ENCODE results near the gene JAZF1. TPM values are rescaled to one million over a fixed set of nuclear protein-coding genes. Genes with fewer than 3 reads are reported as not detected.
A peak's percentile ranks its signal among the peaks of the same experiment; 100 is the strongest.

Gene JAZF1
- total RNA-seq, 1 donor from 2014 or later = 23.2 TPM

DNA sequence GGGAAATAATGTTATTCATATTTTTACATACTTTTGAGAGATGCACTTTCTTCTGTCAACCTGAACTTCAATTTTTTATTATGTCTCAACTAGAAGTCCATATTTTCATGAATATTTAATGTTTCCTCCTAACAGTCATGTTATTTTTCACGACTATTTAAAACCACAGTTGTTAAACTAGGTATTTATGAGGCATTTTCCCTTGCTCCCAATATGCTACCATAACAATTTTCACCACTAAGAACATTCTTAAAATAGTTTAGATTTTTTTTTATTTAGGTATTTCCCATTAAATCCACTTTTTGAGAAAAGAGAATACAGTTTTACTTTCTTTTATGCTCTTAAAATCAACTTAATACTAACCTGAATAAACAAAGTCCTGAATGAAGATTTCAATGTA lies 89.4 kb downstream of the JAZF1 start:
- intact Hi-C loops (cut with micrococcal nuclease) = no loop called here
- ATAC-seq (no peak), DNase-seq (no peak)

DNA sequence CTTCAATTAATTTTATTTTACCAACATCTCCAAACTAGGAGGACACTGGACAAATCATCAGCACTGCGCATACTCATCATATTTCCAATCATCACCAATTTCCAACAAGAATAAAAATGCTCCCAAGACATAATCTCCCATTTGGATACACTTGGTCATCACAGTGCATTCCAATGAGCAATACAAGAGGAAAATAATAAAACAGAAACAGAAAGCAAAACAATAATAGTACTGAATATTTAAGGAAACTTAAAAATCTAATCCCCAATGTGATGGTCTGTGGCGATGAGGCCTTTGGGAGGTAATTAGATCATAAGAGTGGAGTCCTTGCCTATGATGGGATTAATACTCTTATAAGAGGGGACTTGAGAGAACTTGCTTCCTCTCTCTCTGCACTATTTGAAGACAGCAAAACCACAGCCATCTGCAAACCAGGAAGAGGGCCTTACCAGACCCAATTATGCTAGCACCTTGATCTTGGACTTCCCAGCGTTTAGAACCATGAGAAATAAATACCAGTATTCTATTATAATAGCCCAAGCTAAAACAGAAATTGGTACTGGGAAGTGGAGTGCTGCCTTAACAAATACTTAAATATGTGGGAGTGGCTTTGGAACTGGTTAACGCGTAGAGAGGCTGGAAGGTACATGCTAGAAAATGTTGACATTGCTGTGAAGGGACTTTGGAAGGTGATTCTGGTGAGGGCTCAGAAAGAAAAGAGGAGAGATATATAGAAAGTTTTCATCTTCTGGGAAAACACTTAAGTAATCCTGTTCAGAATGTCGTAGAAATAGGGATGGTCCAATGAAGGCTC lies 91.5 kb downstream of the JAZF1 start:
- intact Hi-C loops (cut with micrococcal nuclease) = no loop called here
- DNase-seq = no peak
- no peak for ATAC-seq

DNA sequence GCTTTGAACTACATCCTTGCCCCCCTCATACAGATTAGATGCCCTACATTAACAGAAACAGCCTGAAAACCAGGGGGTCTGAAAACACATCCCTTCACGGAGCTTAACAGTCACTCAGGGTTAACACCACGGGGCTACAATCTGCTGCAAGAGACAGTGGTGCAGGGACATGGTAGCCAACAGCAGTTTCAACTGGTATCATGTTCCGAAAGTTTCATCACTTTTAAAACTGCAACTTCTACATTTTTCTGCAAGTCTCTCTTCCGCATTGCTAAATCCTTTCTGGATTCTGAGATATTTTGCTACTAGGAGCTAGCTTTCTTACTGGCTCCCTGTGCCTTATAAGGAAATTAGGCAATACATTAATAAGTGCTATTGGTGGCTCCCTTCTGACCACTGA lies 92.6 kb downstream of the JAZF1 start:
- intact Hi-C loops (cut with micrococcal nuclease) = no loop called here
- no peak for DNase-seq

DNA sequence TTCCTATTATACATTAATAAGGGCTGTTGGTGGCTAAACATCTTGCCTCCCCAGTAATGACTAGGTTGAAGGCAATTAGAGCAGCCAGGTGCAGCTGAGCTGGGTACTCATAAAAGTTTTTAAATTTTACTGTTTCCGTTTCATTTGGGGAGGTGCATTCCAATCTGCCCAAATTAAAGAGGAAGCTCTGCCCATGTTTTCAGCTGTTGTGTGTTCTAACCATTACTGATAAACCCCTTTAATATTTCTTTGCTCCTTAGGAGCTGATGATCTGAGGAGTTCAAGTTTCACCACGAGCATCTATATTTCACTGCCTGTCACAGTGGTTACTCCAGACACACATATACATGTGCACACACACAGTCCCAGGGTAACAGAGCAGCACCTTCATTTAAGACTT lies 94.4 kb downstream of the JAZF1 start:
- DNase-seq (no peak), ATAC-seq (no peak)
- intact Hi-C loops (cut with micrococcal nuclease) = no loop called here

More for the DNA sequence above, 92.6 kb downstream of the JAZF1 start:
- peak; percentile 43 for ATAC-seq

DNA sequence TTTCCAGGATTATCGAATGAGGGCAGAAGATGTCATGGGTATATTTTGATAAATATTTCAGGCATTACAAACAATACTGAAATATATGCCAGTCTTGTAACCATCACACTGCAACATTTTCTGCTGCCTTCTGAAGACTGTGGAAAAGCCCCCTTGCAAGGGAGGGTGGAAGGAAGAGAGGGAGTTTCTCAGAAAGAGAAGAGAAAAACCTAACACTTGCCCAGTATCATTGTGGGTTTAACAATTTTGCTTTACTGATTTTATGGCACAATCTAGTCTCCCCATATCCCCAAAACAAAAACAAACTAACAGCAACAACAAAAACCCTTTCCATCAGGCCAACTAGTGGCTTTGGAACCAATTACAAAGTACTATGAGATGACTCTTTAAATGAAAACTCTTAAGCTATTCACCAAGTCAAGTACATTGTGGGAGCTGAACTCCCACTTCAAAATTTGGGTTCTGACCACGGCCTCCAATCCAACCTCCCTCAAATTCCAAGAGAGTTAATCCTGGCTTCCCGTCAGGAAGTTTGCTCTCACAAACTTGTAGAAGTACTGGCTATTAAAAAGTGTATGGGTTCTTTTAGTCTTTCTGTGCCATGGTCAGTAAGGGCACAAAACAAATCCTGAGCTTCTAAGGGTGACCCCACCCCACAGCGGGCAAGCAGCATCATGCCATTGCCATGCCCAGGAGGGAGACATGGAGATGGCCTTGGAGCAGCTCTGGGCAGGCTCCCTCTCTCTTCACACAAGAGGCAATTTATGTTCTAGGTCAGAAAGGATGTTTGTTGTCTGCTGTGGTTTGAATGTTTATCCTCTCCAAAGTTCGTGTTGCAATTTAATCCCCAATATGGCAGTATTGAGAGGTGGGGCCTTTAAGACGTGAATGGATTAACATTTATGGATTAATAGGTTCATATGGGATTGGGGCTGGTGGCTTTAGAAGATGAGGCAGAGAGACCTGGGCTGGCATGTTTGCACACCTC lies 96.3 kb downstream of the JAZF1 start:
- DNase-seq (no peak), ATAC-seq (no peak)
- intact Hi-C loops (cut with micrococcal nuclease) = no loop called here

DNA sequence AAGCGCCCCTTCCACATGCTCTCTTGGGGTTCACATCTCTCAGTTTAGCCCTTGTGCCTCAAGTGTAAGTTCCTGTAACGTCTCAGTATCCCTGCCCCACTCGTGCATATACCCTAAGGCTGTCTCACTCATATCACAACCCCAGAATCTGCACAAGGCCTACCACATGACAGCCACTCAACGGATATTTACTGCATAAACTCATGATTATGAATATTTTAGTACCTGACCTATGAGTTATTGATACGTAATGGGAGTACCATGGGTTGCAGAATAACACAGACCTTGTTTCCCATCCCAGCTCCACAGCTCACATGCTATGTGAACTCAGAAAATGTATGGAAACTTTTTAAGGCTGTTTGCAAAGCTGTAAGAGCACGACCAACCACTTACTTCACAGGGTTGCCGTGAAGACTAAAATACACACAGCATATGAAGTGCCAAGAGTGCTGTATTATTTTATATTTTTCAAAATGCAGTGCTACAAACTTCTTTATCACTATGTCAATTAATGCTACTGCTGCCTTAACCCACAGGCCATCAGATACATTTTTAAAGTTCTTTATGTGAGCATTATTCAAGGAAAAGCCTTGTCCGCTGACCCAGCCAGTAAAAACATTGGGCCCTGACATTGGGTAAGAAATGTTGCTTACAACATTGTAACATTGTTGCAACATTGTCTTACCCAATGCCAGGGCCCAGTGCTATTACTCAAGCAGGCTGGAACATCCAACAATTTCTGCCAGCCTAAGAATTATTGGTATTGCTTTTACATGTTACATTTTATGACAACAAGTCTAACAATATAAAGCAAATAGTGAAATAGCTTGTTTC lies 97.2 kb downstream of the JAZF1 start:
- intact Hi-C loops (cut with micrococcal nuclease) = no loop called here
- ATAC-seq (peak; percentile 43), DNase-seq (no peak)

DNA sequence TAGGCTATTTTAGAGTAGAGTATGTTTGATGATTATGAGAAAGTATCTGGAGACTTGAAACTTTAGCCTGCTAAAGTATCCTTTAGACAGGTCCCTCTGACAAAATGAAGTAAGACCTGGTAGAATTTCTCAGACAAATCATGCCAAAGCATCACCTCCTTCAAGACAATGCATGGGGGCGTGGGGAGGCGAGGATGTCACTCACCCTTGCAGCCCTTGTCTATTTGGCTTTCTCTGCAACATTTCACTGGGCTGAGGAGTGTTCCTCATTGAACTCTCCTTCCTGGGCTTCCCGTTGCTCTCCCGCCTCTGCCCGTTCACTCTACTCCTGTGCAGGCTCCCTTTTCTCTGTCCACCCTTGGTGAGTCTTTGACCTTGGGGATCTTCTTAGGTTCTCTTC lies 98.5 kb downstream of the JAZF1 start:
- intact Hi-C loops (cut with micrococcal nuclease) = no loop called here
- DNase-seq = no peak
- no peak for ATAC-seq

DNA sequence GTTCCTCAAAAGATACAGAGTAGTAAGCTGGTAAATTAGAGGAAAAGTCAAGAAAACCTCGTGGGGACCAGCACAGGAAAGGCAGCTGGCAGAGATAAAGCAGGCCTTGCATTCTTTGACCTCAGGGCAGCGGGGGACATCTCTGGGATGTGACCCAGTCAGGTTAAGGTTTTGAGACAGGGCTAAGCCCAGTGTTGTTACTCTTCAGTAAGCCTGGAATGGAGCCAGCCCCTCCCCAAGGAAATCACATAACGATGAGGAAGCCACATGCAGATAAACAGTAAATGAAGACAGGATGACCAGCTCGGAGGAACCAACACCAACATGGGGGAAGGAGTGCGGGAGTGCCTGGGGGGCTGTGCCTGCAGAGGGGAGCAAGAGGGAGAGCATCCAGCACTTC lies 99.6 kb downstream of the JAZF1 start:
- ATAC-seq (peak; percentile 18), DNase-seq (peak; percentile 37)
- intact Hi-C loops (cut with micrococcal nuclease) = no loop called here

DNA sequence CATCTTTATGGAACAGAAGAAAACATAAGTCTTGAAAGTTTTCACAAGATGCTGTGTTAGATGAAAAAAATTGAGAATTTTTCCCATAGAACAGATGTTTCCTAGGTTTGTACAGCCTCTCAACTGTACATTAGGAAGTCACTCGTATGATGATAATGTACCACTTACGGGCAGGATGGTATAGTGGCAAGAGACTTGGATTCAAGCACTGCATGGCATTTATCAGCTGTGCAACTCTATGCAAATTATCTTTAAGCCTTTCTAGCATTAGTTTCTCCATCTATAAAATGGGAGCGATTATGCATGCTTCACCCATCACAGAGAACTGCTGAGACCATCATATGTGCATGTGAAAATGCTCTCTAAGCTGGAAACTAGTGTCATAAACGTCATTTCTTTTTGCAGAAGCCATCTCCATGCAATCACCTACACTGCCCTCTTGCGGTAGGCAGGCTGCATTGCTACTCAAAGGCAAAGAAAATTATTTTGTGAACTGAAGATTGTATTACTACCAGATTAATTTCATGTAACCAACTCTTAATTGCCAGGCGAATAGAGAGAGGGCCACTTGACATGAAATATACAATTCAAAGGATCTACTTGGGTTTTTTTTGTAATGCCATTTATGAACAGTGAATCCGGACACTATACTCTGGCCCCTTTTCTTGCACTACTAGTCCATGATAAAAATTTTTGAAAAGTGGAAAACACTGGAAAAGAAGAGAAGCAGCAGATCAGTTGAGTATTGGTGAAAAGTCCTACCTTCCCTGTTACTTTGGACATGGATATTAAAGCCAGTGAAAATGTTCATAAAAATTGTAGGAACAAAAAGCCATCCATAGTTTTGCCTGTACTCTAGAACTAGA lies 102.3 kb downstream of the JAZF1 start:
- peak; percentile 46 for ATAC-seq
- intact Hi-C loops (cut with micrococcal nuclease) = no loop called here
- peak; percentile 39 for DNase-seq

DNA sequence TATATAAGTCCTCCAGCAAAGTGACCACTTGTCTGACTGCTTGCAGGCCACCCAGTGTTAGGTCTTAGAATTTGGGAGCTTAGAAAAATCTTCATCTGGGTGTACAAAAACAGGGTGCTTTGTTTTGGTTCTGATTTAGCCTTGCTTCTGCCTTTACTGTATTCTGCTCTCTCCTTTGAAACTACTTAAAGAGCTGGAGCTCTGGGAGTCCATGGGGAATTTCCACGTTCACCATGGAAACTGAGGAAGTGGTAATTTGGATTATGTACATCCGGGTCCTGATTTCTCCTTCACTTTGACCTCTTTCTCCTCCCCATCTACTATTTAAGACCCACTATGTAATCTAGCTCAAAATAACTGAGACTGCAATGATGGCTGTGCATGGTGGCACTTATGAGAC lies 103.0 kb downstream of the JAZF1 start:
- DNase-seq (no peak), ATAC-seq (no peak)
- intact Hi-C loops (cut with micrococcal nuclease) = no loop called here

DNA sequence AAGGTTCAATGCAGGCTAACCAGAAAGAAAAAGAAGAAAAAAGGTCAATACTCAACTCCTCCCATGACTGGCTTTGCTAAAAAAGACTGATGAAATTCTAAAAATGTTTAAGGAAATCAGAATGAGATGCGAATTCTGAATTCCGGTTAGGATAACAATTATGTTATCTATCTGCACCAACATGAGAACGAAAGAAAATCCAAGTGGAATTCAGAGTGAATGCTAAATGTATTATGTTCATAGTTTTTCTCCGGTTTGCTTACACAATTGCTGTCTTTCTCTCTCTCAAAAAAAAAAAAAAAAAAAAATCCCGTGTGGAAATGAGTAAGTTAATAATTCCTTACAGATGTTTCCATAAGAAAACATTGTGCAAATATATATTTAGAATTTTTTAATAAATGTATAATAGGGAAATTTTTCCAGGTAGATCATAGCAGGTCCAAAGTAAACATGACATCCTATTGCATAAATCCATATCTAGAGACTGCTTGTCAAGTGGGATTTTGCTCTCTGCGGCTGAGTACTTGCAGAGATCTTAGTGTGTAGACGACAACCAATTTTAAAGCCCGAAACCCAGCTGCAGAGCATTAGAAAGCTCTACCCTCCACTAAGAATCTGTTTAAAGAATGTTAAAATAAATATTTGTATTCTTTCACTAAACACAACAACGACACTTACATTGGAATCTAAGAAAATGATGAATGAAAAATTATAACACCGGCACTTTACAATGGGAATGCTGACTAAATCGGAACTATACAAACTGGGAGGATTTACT lies 104.0 kb downstream of the JAZF1 start:
- DNase-seq = no peak
- ATAC-seq = no peak
- intact Hi-C loops (cut with micrococcal nuclease) = no loop called here

DNA sequence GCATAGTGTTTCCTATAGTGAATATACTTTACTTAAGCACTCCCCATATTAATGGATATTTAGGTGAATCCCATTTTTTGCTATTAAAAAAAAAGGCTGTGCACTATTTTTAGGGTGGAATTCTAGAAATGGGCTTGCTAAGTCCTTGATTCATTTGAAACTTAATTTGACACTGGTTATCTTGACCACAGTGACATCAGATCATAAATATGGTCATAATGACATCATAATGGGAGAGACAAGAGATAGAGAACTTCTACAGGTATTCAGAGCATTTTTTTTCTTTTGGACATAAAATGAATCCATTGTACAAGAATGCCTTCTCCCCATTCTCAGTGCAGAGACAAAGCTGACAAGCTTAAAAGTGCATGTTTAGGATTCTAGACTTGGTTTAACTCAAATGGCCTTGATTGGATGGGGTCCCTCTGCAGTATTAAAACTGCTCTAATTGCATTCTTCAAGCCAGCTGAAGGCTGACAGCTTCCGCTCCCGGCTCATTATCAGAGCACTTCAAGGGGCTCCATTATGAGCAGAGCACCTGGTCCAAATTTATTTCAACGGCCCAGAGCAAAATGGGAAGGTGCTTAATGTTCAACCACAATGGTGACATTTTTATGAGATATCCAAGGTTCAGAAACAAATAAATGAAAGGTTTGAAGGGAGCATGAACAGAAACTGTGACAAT lies 104.8 kb downstream of the JAZF1 start:
- DNase-seq = no peak
- peak; percentile 40 for ATAC-seq
- intact Hi-C loops (cut with micrococcal nuclease) = no loop called here

DNA sequence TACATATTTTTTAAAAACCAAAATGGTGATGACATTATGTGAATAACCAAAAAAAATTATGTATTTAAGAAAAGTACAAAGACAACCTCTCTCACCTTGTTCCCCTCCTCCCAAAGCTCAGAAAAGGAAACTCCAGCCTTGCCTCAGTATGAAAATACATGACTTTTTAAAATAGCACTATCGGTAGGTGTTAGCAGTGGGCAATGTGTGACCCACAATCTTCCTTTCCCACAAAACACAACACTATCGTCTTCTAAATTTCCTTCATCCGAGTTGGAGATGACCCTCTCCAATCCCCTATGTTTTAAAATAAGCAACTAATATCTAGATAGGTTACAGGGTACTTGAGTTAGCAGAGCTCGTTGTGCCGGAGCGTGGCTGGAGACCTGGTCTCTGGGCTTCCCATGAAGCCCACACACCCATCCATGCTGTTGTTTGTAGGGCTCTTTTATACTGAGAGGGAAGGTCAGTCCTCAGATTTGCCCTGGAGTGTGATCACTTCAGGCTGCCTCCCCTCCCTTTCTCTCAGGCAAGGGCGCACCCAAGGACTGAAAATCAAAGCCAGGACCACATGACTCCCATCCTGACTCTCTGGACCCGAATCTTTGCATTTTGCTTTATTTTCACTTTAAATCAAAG lies 107.6 kb downstream of the JAZF1 start:
- intact Hi-C loops (cut with micrococcal nuclease) = no loop called here
- DNase-seq = no peak
- no peak for ATAC-seq

DNA sequence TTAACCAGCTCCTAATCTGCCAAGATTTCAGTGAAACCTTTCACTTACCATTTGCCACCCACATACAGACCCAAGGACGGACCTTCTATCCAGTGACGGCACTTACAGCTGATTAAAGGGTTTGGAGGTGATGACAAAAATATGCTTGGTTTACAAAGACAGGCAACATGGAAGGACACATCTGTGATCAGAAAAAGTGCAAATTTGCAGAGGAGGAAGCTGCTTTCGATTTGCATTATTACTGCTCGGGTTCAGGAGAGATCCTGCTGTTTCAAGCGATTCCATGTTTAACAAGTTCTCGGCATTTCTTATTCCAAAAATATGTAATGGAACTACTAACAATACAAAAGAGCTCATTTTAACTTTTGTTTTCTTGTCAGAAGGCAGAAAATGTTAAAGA lies 109.0 kb downstream of the JAZF1 start:
- ATAC-seq (no peak), DNase-seq (no peak)
- intact Hi-C loops (cut with micrococcal nuclease) = no loop called here

DNA sequence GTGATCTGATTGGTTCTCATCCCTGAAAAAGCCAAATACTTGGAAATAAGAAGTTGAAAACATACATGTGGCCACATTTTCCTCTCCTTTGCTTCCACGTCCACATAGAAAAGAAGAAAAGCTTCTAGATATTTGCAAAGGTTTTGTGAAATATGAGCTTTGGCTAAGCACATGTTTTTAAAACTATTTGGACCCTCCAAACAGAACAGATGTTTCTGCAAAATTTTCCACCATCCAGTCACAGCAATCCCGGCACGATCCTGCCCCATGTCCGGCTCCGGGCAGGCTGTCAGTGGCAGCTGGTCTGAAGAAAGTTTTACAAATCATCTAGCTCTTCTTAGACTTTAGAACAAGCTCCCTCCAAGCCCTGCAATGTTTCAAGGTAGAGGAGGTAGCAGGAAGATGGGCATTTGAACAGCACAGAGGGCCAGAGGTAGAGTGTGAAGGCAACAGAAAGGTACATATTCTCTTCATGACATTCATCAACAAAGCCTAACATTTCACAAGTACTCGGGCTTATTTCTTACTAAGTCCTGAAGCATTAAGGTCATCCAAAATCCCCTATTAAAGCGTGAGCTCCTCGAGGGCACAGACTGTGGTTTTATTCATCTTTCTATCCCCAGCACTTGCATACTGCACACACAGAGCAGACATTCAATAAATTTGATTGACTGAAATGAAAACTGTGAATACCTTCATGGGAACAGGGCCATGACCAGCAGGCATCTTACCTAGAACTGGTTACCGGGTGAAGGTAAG lies 110.1 kb downstream of the JAZF1 start:
- intact Hi-C loops (cut with micrococcal nuclease) = no loop called here
- ATAC-seq (peak; percentile 60), DNase-seq (peak; percentile 36)

DNA sequence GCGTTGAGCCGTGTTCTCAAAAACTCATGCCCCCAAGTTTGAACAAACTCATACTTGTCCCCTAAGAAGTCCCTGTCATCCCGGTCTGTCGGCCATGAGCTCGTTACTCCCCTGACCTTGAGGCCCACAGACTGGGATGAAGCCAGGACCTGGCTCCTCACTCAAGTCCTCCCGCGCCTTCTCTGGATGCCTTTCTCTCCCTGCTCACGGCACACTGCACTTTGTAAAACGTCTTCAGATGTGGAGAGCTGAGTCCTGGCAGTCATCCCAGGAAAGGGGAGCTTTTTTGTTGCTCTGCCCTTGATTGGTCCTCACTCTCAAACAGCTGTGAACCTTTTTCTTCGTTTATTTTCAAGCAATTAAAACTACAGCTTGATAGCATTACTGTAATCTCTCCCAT lies 110.8 kb downstream of the JAZF1 start:
- ATAC-seq (peak; percentile 83), DNase-seq (peak; percentile 64)
- intact Hi-C loops (cut with micrococcal nuclease) = no loop called here
